SH-SY5Y (cell line): Measurements from ENCODE around the gene AGAP1.

Experiments
- GATA2 ChIP-seq: IDR thresholded peaks from 2 replicates; pipeline ENCODE4 v1.6.1; 2011; ENCODE audit warnings: mild to moderate bottlenecking, low read depth, low read length
- GATA3 ChIP-seq: IDR thresholded peaks from 2 replicates; pipeline ENCODE4 v1.6.1; 2011; ENCODE audit warnings: low read depth, mild to moderate bottlenecking, low read length, moderate library complexity

GRCh38 chr2:235575431-235575830 lies 81.6 kb downstream of the AGAP1 start:
- TF ChIP-seq GATA3 (no peak), GATA2 (no peak)
